ENCODE results near the gene RAI1. TPM values are rescaled to one million over a fixed set of nuclear protein-coding genes. Genes with fewer than 3 reads are reported as not detected.

RAI1 gene
- total and polyA plus RNA-seq, 2 of the 13 experiments (the other 11 are each of a cell fraction or from before 2014, with no cell fraction given): 3.4 to 5.2 TPM

- TF ChIP-seq, protein P1, sequence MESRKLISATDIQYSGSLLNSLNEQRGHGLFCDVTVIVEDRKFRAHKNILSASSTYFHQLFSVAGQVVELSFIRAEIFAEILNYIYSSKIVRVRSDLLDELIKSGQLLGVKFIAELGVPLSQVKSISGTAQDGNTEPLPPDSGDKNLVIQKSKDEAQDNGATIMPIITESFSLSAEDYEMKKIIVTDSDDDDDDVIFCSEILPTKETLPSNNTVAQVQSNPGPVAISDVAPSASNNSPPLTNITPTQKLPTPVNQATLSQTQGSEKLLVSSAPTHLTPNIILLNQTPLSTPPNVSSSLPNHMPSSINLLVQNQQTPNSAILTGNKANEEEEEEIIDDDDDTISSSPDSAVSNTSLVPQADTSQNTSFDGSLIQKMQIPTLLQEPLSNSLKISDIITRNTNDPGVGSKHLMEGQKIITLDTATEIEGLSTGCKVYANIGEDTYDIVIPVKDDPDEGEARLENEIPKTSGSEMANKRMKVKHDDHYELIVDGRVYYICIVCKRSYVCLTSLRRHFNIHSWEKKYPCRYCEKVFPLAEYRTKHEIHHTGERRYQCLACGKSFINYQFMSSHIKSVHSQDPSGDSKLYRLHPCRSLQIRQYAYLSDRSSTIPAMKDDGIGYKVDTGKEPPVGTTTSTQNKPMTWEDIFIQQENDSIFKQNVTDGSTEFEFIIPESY (CRISPR knock-in tag; IDR thresholded peaks at IDR 0.05): peak; percentile 69; the same call in 1 of the 2 replicates
- TF ChIP-seq HOXA3 (CRISPR knock-in tag; IDR thresholded peaks at IDR 0.05): peak; percentile 35; the same call in 1 of the 2 replicates
- 0 out of 2 replicates have a peak, but pooled peaks have one; percentile 14 for TF ChIP-seq RXRB (CRISPR knock-in tag; IDR thresholded peaks at IDR 0.05; ENCODE audit: borderline replicate concordance)
- TF ChIP-seq, protein P2, sequence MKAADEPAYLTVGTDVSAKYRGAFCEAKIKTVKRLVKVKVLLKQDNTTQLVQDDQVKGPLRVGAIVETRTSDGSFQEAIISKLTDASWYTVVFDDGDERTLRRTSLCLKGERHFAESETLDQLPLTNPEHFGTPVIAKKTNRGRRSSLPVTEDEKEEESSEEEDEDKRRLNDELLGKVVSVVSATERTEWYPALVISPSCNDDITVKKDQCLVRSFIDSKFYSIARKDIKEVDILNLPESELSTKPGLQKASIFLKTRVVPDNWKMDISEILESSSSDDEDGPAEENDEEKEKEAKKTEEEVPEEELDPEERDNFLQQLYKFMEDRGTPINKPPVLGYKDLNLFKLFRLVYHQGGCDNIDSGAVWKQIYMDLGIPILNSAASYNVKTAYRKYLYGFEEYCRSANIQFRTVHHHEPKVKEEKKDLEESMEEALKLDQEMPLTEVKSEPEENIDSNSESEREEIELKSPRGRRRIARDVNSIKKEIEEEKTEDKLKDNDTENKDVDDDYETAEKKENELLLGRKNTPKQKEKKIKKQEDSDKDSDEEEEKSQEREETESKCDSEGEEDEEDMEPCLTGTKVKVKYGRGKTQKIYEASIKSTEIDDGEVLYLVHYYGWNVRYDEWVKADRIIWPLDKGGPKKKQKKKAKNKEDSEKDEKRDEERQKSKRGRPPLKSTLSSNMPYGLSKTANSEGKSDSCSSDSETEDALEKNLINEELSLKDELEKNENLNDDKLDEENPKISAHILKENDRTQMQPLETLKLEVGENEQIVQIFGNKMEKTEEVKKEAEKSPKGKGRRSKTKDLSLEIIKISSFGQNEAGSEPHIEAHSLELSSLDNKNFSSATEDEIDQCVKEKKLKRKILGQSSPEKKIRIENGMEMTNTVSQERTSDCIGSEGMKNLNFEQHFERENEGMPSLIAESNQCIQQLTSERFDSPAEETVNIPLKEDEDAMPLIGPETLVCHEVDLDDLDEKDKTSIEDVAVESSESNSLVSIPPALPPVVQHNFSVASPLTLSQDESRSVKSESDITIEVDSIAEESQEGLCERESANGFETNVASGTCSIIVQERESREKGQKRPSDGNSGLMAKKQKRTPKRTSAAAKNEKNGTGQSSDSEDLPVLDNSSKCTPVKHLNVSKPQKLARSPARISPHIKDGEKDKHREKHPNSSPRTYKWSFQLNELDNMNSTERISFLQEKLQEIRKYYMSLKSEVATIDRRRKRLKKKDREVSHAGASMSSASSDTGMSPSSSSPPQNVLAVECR (CRISPR knock-in tag; IDR thresholded peaks at IDR 0.05; ENCODE audit: borderline replicate concordance): no peak
- TF ChIP-seq GZF1 (CRISPR knock-in tag; IDR thresholded peaks at IDR 0.05): no peak
- no peak for TF ChIP-seq PLSCR1 (CRISPR knock-in tag; IDR thresholded peaks at IDR 0.05; ENCODE audit: borderline replicate concordance)
- TF ChIP-seq, protein P3, sequence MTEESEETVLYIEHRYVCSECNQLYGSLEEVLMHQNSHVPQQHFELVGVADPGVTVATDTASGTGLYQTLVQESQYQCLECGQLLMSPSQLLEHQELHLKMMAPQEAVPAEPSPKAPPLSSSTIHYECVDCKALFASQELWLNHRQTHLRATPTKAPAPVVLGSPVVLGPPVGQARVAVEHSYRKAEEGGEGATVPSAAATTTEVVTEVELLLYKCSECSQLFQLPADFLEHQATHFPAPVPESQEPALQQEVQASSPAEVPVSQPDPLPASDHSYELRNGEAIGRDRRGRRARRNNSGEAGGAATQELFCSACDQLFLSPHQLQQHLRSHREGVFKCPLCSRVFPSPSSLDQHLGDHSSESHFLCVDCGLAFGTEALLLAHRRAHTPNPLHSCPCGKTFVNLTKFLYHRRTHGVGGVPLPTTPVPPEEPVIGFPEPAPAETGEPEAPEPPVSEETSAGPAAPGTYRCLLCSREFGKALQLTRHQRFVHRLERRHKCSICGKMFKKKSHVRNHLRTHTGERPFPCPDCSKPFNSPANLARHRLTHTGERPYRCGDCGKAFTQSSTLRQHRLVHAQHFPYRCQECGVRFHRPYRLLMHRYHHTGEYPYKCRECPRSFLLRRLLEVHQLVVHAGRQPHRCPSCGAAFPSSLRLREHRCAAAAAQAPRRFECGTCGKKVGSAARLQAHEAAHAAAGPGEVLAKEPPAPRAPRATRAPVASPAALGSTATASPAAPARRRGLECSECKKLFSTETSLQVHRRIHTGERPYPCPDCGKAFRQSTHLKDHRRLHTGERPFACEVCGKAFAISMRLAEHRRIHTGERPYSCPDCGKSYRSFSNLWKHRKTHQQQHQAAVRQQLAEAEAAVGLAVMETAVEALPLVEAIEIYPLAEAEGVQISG (CRISPR knock-in tag; IDR thresholded peaks at IDR 0.05): peak; percentile 64
- TF ChIP-seq, protein P4, sequence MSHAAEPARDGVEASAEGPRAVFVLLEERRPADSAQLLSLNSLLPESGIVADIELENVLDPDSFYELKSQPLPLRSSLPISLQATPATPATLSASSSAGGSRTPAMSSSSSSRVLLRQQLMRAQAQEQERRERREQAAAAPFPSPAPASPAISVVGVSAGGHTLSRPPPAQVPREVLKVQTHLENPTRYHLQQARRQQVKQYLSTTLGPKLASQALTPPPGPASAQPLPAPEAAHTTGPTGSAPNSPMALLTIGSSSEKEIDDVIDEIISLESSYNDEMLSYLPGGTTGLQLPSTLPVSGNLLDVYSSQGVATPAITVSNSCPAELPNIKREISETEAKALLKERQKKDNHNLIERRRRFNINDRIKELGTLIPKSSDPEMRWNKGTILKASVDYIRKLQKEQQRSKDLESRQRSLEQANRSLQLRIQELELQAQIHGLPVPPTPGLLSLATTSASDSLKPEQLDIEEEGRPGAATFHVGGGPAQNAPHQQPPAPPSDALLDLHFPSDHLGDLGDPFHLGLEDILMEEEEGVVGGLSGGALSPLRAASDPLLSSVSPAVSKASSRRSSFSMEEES (CRISPR knock-in tag; IDR thresholded peaks at IDR 0.05): peak; percentile 77; the same call in 1 of the 2 replicates
- peak; percentile 41; the same call in 1 of the 2 replicates for TF ChIP-seq FOXP4 (CRISPR knock-in tag; IDR thresholded peaks at IDR 0.05)
- no peak for TF ChIP-seq ZNF24 (IDR thresholded peaks at IDR 0.05)
Observed at GRCh38 chr17:17713839-17714238, 32.6 kb downstream of the RAI1 start (continued).

Data from HepG2 (cell line).